K562 (cell line): ENCODE data around the gene TRIM24. TPM values are rescaled to one million over a fixed set of nuclear protein-coding genes. Genes with fewer than 3 reads are reported as not detected.

ENCODE experiments used
- NEUROD1 ChIP-seq: fragments of 150-350 bp; IDR thresholded peaks from 2 replicates; pipeline ENCODE4 v1.6.1; 2014; ENCODE audit warnings: borderline replicate concordance, low read length, low read depth; ENCODE audit not compliant: partially characterized antibody
- REST ChIP-seq, 2 experiments: fragments of 450-650 bp; formaldehyde crosslinking in 1 of 2; IDR thresholded peaks; 2 replicates each; pipeline versions ENCODE4 v1.4.0 to v1.6.1; 2014 to 2020; ENCODE audit warnings: mild to moderate bottlenecking in 2 of 2, borderline replicate concordance in 1 of 2, low read depth in 1 of 2
- U2AF2 ChIP-seq: fragments of 200-400 bp; formaldehyde crosslinking; optimal IDR thresholded peaks from 2 replicates; pipeline ENCODE3; 2017; ENCODE audit warnings: low read depth, mild to moderate bottlenecking, low read length
- ZBTB7A ChIP-seq: IDR thresholded peaks from 2 replicates; pipeline ENCODE4 v1.6.1; 2011; ENCODE audit warnings: low read depth, mild to moderate bottlenecking, low read length, moderate library complexity, borderline replicate concordance; ENCODE audit not compliant: control insufficient read depth
- polyA plus RNA-seq, 8 experiments: library from polyadenylated mRNA; depleted of rRNA in 4 of 8; stranded (reverse) in 5 of 8; unstranded in 3 of 8; fragments of >200 nt; fragmentation: Nextera tagmentation in 2 of 8; fragmentation: Illumina TruSeq in 1 of 8; extraction: Ambion mirVana in 2 of 8; extraction: Trizol in 1 of 8; gene quantifications; 2 replicates each; pipeline versions ENCODE4 v1.2.1 to v1.2.3, GENCODE V29; 2011 to 2014; ENCODE audit warnings: inconsistent platforms in 1 of 8, missing spikeins in 1 of 8
- total RNA-seq, 7 experiments: library from RNA; depleted of rRNA in 6 of 7; stranded (reverse); fragments of >200 nt in 6 of 7; fragmentation: Illumina TruSeq in 2 of 7; extraction: Trizol in 2 of 7; gene quantifications; 2 replicates each; pipeline versions ENCODE4 v1.2.1 to v1.2.3, GENCODE V29; 2011 to 2021; ENCODE audit warnings: low replicate concordance in 1 of 7
- TF ChIP-seq, protein P1 (sequence below), 3 experiments: IDR thresholded peaks in 2 of 3; conservative IDR thresholded peaks in 1 of 3; 2 replicates each; pipeline ENCODE4 v1.5.1; 2011 to 2012; ENCODE audit warnings: low read length in 3 of 3, mild to moderate bottlenecking in 3 of 3, control low read depth in 2 of 3, improper control_type of control experiment in 1 of 3, inconsistent platforms in 1 of 3, low read depth in 1 of 3, mixed read lengths in 1 of 3, moderate library complexity in 1 of 3; ENCODE audit not compliant: insufficient read depth in 2 of 3

Gene TRIM24
- total and polyA plus RNA-seq, 9 of the 15 experiments (the other 6 are each of a cell fraction or from before 2014, with no cell fraction given): 13.4 to 74.0 (median 41.7) TPM

- TF ChIP-seq, protein P1, sequence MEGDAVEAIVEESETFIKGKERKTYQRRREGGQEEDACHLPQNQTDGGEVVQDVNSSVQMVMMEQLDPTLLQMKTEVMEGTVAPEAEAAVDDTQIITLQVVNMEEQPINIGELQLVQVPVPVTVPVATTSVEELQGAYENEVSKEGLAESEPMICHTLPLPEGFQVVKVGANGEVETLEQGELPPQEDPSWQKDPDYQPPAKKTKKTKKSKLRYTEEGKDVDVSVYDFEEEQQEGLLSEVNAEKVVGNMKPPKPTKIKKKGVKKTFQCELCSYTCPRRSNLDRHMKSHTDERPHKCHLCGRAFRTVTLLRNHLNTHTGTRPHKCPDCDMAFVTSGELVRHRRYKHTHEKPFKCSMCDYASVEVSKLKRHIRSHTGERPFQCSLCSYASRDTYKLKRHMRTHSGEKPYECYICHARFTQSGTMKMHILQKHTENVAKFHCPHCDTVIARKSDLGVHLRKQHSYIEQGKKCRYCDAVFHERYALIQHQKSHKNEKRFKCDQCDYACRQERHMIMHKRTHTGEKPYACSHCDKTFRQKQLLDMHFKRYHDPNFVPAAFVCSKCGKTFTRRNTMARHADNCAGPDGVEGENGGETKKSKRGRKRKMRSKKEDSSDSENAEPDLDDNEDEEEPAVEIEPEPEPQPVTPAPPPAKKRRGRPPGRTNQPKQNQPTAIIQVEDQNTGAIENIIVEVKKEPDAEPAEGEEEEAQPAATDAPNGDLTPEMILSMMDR (IDR thresholded peaks at IDR 0.05 in 2 of 3, conservative IDR thresholded peaks at IDR 0.05 in 1 of 3; ENCODE audit: insufficient read depth in 2 of 3, low read depth in 1 of 3, low read length in 3 of 3): peak; percentile 64 to 80 (median 73)
- TF ChIP-seq ZBTB7A (peak; percentile 91), REST (IDR thresholded peaks at IDR 0.05; ENCODE audit: borderline replicate concordance) (peak; percentile 54; the same call in 1 of the 2 replicates), REST (CRISPR knock-in tag; IDR thresholded peaks at IDR 0.05; ENCODE audit: low read depth) (no peak), NEUROD1 (peak; percentile 45), U2AF2 (no peak)
Measured at GRCh38 chr7:138449580-138449979, 10.5 kb upstream of the TRIM24 start (continued).
